SJSA1 (cell line): Measurements from ENCODE around the gene INPP5A. TPM values are rescaled to one million over a fixed set of nuclear protein-coding genes. Genes with fewer than 3 reads are reported as not detected.

Experiments used
- DNase-seq, 2 experiments: peaks; one replicate each; pipeline ENCODE4 v3.0.0-alpha.2; 2015 to 2020; ENCODE audit warnings: low spot score in 2 of 2, low read depth in 1 of 2
- H3K27ac ChIP-seq: fragments of 250-450 bp; sonication (Bioruptor Pico); 2 replicates; pipeline ENCODE4 v1.5.1; 2020; ENCODE audit warnings: mild to moderate bottlenecking, moderate library complexity
- H3K27me3 ChIP-seq: fragments of 250-450 bp; sonication (Bioruptor Pico); replicated peaks from 2 replicates; pipeline ENCODE4 v1.5.1; 2020; ENCODE audit warnings: mild to moderate bottlenecking, moderate library complexity
- H3K36me3 ChIP-seq: fragments of 250-450 bp; sonication (Bioruptor Pico); 2 replicates; pipeline ENCODE4 v1.5.1; 2020; ENCODE audit warnings: mild to moderate bottlenecking
- H3K4me1 ChIP-seq: fragments of 250-450 bp; sonication (Bioruptor Pico); replicated peaks from 2 replicates; pipeline ENCODE4 v1.6.1; 2021; ENCODE audit warnings: mild to moderate bottlenecking
- H3K4me3 ChIP-seq: fragments of 250-450 bp; sonication (Bioruptor Pico); 2 replicates; pipeline ENCODE4 v1.5.1; 2020; ENCODE audit warnings: mild to moderate bottlenecking
- H3K9me3 ChIP-seq: fragments of 250-450 bp; sonication (Bioruptor Pico); replicated peaks from 2 replicates; pipeline ENCODE4 v1.5.1; 2020; ENCODE audit warnings: mild to moderate bottlenecking
- total RNA-seq: library from RNA; depleted of rRNA; stranded (reverse); fragments of >200 nt; shearing (Covaris generic); gene quantifications from 2 replicates; pipeline ENCODE4 v1.2.3, GENCODE V29; 2014

INPP5A gene
- total RNA-seq, 1 experiment from 2014 or later = 56.8 TPM

GRCh38 chr10:132707776-132708171 lies 170.2 kb downstream of the INPP5A start:
- no peak for DNase-seq
- H3K9me3 ChIP-seq = peaks cover 7% of the 10 kb centered on the region; the same call in 1 of the 2 replicates
- no peaks in the 10 kb centered on the region for H3K27me3 ChIP-seq
- H3K36me3 ChIP-seq = peaks cover 72% of the 10 kb centered on the region
- peaks cover 17% of the 10 kb centered on the region for H3K4me1 ChIP-seq
- no peak overlapping the region for H3K27ac ChIP-seq
- H3K4me3 ChIP-seq = no peak overlapping the region

DNA sequence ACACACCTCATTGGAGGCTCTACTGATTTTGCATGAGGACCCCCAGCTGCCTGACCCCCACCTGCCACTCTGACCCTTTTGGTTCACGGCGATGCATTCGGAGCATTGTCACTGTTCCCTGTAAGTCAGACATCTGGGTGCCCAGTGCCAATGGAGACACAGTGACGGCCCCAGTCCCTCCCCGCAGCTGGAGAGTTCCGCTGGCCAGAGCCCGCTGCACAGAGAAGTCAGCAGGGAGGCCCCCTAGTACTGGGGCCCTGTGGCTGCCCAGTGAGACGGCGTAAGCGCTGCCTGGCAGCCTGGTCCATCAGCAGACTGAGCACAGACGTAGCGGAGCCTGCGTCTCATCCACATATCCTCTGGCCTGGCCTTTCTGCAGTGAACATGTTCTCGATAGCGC lies 170.9 kb downstream of the INPP5A start:
- peaks cover 71% of the 10 kb centered on the region for H3K36me3 ChIP-seq
- no peak overlapping the region for H3K4me3 ChIP-seq
- peaks cover 7% of the 10 kb centered on the region; the same call in 1 of the 2 replicates for H3K9me3 ChIP-seq
- no peaks in the 10 kb centered on the region for H3K27me3 ChIP-seq
- DNase-seq = no peak
- H3K4me1 ChIP-seq = peaks cover 24% of the 10 kb centered on the region
- H3K27ac ChIP-seq = no peak overlapping the region

DNA sequence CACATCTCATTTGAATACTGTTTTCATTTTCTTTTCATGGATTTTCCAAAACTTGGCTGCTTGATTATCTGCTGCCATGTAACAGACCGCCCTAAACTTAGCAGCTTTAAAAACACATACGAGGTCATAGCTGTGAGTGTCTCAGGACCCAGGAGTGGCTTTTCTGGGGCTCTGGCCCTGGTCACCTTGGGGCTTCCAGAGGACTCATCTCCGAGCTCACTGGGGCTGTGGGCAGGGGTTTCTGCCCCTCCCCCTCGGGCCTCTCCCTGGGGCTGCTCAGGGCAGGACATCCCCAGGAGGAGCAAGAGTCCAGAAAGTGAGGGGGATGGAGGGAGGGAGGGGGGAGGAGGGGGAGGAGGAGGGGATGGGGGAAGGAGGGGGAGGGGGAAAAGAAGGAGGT lies 171.3 kb downstream of the INPP5A start:
- peaks cover 7% of the 10 kb centered on the region; the same call in 1 of the 2 replicates for H3K9me3 ChIP-seq
- no peaks in the 10 kb centered on the region for H3K27me3 ChIP-seq
- peaks cover 29% of the 10 kb centered on the region for H3K4me1 ChIP-seq
- H3K4me3 ChIP-seq = no peak overlapping the region
- H3K36me3 ChIP-seq = peaks cover 70% of the 10 kb centered on the region
- H3K27ac ChIP-seq = no peak overlapping the region
- DNase-seq = no peak

GRCh38 chr10:132709471-132709951 lies 171.9 kb downstream of the INPP5A start:
- Histone ChIP-seq H3K4me1 (peaks cover 34% of the 10 kb centered on the region), H3K9me3 (peaks cover 7% of the 10 kb centered on the region; the same call in 1 of the 2 replicates)

GRCh38 chr10:132710036-132710686 lies 172.6 kb downstream of the INPP5A start:
- Histone ChIP-seq H3K9me3 (peaks cover 5% of the 10 kb centered on the region; the same call in 1 of the 2 replicates), H3K4me1 (peaks cover 41% of the 10 kb centered on the region), H3K27ac (no peak overlapping the region), H3K27me3 (no peaks in the 10 kb centered on the region), H3K36me3 (peaks cover 70% of the 10 kb centered on the region), H3K4me3 (no peak overlapping the region)
- no peak for DNase-seq

More at GRCh38 chr10:132709471-132709951, 171.9 kb downstream of the INPP5A start:
- Histone ChIP-seq H3K4me3 (no peak overlapping the region), H3K27me3 (no peaks in the 10 kb centered on the region), H3K36me3 (peaks cover 66% of the 10 kb centered on the region), H3K27ac (no peak overlapping the region)
- no peak for DNase-seq

GRCh38 chr10:132710746-132711612 lies 173.4 kb downstream of the INPP5A start:
- 0 out of 2 replicates have a peak, but pooled peaks cover 3% of the 10 kb centered on the region for H3K9me3 ChIP-seq
- peaks cover 49% of the 10 kb centered on the region for H3K4me1 ChIP-seq
- no peak overlapping the region for H3K27ac ChIP-seq
- peaks cover 70% of the 10 kb centered on the region for H3K36me3 ChIP-seq
- no peaks in the 10 kb centered on the region for H3K27me3 ChIP-seq
- no peak overlapping the region for H3K4me3 ChIP-seq
- DNase-seq = no peak

DNA sequence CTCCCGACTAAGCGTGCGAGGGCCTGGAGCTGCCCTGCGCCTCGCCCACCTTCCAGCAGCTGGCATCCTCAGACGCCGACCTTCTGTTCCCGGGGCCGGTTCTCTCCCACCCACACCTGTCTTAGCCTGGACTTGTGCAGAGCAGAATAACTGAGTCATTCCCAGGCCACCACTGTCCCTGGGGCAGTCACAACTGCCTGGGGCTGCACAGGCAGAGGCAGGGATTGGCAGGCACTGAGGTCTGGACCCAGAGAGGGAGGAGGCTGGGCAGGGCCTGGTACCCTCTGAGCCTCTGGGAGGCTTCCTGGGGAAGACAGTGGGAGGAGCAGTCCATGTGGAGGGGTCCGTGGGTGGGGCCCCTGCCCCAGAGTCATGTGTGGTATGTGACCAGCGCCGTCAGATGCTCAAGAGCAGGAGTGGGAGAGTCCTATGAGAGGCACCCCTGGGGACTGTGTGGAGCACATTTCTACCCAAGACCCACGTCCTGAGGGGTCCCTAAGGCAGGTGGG lies 174.1 kb downstream of the INPP5A start:
- H3K4me1 ChIP-seq = peaks cover 49% of the 10 kb centered on the region
- no peaks in the 10 kb centered on the region for H3K27me3 ChIP-seq
- H3K4me3 ChIP-seq = no peak overlapping the region
- no peak for DNase-seq
- H3K9me3 ChIP-seq = no peaks in the 10 kb centered on the region
- H3K27ac ChIP-seq = no peak overlapping the region
- H3K36me3 ChIP-seq = peaks cover 72% of the 10 kb centered on the region

- Histone ChIP-seq H3K27me3 (no peaks in the 10 kb centered on the region), H3K4me1 (peaks cover 49% of the 10 kb centered on the region), H3K4me3 (no peak overlapping the region), H3K36me3 (peaks cover 68% of the 10 kb centered on the region), H3K9me3 (no peaks in the 10 kb centered on the region), H3K27ac (no peak overlapping the region)
- DNase-seq = no peak
These were observed 174.7 kb downstream of the INPP5A start for GRCh38 chr10:132712291-132712690.

GRCh38 chr10:132712743-132713142 lies 175.2 kb downstream of the INPP5A start:
- Histone ChIP-seq H3K36me3 (peaks cover 65% of the 10 kb centered on the region), H3K4me3 (no peak overlapping the region), H3K27ac (no peak overlapping the region), H3K9me3 (no peaks in the 10 kb centered on the region), H3K4me1 (peaks cover 49% of the 10 kb centered on the region), H3K27me3 (no peaks in the 10 kb centered on the region)
- no peak for DNase-seq

- peaks cover 49% of the 10 kb centered on the region for H3K4me1 ChIP-seq
- H3K27ac ChIP-seq = peak overlapping the region; percentile 80
- peak in 1 of 2 experiments; percentile 98 for DNase-seq
- no peaks in the 10 kb centered on the region for H3K27me3 ChIP-seq
- no peaks in the 10 kb centered on the region for H3K9me3 ChIP-seq
- peaks cover 58% of the 10 kb centered on the region for H3K36me3 ChIP-seq
- H3K4me3 ChIP-seq = 0 out of 2 replicates have a peak overlapping the region, but pooled peaks have one; percentile 1
These were observed 176.0 kb downstream of the INPP5A start for GRCh38 chr10:132713421-132714095.

- Histone ChIP-seq H3K27me3 (no peaks in the 10 kb centered on the region), H3K27ac (peak overlapping the region; percentile 80), H3K4me3 (no peak overlapping the region), H3K36me3 (peaks cover 55% of the 10 kb centered on the region), H3K9me3 (no peaks in the 10 kb centered on the region), H3K4me1 (peaks cover 49% of the 10 kb centered on the region)
- DNase-seq = peak in 1 of 2 experiments; percentile 97
These were observed 176.8 kb downstream of the INPP5A start for GRCh38 chr10:132714096-132714985.

- DNase-seq = no peak
- peaks cover 52% of the 10 kb centered on the region for H3K36me3 ChIP-seq
- H3K4me1 ChIP-seq = peaks cover 49% of the 10 kb centered on the region
- H3K27me3 ChIP-seq = no peaks in the 10 kb centered on the region
- no peaks in the 10 kb centered on the region for H3K9me3 ChIP-seq
- no peak overlapping the region for H3K4me3 ChIP-seq
- peak overlapping the region; percentile 80 for H3K27ac ChIP-seq
These were observed 177.6 kb downstream of the INPP5A start for GRCh38 chr10:132714986-132715775.
